GM12801 (cell line): Measurements from ENCODE around the gene MARCHF9.

Experiments
- CTCF ChIP-seq: IDR thresholded peaks from one replicate; pipeline ENCODE4 v1.5.1; 2011; ENCODE audit warnings: control low read depth; ENCODE audit not compliant: insufficient read length; ENCODE audit errors: extremely low read depth

The MARCHF9 gene

DNA sequence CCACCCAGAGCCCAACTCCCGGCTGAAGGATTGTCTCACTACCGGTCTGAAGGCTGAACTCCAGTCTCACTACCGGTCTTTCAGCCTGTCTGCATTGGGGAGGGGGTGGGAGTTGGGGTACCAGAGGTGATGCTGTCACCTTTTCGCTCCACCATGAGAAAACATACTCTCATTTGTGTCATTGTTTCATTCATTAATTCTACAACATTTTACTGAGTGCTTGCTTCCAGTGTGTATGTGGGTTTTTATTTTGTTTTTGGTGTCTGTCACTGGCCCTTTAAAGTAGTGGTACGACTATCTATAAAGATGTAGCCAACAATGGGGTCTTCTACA, 2.3 kb upstream of the MARCHF9 start:
- TF ChIP-seq CTCF, result no peak

- TF ChIP-seq CTCF, result no peak
These were observed 1.1 kb upstream of the MARCHF9 start for GRCh38 chr12:57753756-57754337.

DNA sequence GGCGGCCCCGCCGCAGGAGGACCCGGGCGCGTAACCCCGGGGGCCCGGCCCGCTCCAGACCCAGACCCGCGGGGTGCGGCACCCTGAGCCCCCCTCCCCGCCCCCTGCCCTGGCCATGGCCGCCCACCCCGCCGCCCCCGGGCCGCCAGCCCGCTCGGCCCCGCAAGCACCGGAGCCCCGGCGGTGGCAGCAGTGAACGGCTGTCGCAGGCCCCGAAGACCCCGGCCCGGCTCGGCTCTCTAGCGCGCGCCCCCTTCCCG, 221 bp downstream of the MARCHF9 start:
- no peak for TF ChIP-seq CTCF

DNA sequence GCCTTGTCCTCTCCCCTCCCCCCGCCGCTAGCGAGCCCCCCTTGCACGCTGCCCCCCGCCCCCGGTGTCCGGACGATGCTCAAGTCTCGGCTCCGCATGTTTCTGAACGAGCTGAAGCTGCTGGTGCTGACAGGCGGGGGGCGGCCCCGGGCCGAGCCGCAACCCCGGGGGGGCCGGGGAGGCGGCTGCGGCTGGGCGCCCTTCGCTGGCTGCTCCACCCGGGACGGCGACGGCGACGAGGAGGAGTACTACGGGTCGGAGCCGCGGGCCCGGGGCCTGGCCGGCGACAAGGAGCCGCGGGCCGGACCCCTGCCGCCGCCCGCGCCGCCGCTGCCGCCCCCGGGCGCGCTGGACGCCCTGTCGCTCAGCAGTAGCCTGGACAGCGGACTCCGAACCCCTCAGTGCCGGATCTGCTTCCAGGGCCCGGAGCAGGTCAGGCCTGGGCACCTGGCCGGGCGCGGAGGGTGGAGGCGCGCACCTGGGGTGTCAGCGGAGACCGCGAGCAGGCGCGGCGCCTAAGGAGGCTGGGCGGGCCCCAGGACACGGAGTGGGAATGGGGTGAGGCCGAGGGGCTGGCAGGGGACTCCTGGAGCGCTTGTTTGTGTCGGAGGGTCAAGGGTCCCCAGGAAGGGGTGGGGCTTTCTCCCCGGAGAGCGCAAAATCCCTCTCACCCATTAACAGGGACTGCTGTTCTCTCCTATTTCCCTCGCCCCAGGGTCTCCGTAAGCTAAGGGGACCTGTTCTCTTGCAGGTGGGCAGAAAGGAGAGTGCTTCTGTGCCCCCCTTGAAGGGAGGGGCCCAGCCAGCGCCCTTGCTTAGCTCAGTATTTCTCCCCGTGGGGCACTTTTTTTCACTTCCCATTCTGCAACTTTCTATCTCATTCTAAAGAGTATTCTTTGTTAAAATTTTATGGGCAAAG, 810 bp downstream of the MARCHF9 start:
- TF ChIP-seq CTCF, result no peak

- no peak for TF ChIP-seq CTCF
These were observed 1.8 kb downstream of the MARCHF9 start for GRCh38 chr12:57756406-57757341.

DNA sequence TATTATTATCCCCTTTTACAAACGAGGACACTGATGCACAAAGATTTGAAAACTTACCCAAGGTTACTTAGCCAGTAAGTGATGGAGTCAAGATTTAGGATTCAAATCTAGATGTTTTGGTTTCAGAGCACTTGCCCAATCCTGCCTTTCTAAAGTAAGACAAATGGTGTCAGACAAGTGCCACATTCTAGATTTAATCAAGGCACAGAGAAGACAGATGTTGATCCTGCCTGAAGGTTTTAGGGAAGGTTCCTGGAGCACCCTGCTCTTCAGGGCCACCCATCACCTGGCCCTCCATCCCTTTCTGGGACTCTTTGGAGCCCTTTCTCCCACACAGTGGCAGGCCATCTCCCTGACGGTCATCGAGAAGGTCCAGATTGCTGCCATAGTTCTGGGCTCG, 2.9 kb downstream of the MARCHF9 start:
- no peak for TF ChIP-seq CTCF
